Calu3 (cell line): ENCODE measurements around the gene NOC2L. TPM values are rescaled to one million over a fixed set of nuclear protein-coding genes. Genes with fewer than 3 reads are reported as not detected.
A peak's percentile ranks its signal among the peaks of the same experiment; 100 is the strongest.

ENCODE experiments used
- BruUV-seq: library from RNA; stranded (reverse); fragments of 400-500 nt; replicated peaks from 2 replicates; lab custom pipeline; 2021; lab: Mats Ljungman, UMichigan
- CTCF ChIA-PET: fragments of 300-600 bp; sonication (Branson Sonifier 250); formaldehyde crosslinking; loops from one replicate; lab custom pipeline; 2022; ENCODE audit warnings: antibody characterized with exemption; lab: Charles Lee
- DNase-seq: peaks from one replicate; pipeline ENCODE4 v3.0.0; 2022
- H3K27ac Mint-ChIP-seq: one replicate; pipeline ENCODE4 v1.8.0; 2022; ENCODE audit warnings: mixed read lengths; ENCODE audit not compliant: unreplicated experiment
- H3K27me3 Mint-ChIP-seq: one replicate; pipeline ENCODE4 v1.8.0; 2022; ENCODE audit warnings: mixed read lengths; ENCODE audit not compliant: unreplicated experiment
- H3K36me3 Mint-ChIP-seq: one replicate; pipeline ENCODE4 v1.8.0; 2022; ENCODE audit warnings: mild to moderate bottlenecking, moderate library complexity, mixed read lengths; ENCODE audit not compliant: insufficient read depth, unreplicated experiment
- H3K4me1 Mint-ChIP-seq: one replicate; pipeline ENCODE4 v1.8.0; 2022; ENCODE audit warnings: mild to moderate bottlenecking, low read depth, mixed read lengths; ENCODE audit not compliant: unreplicated experiment
- H3K4me3 Mint-ChIP-seq: one replicate; pipeline ENCODE4 v1.8.0; 2022; ENCODE audit warnings: mild to moderate bottlenecking, low read depth, moderate library complexity, mixed read lengths; ENCODE audit not compliant: unreplicated experiment
- H3K9me3 Mint-ChIP-seq: one replicate; pipeline ENCODE4 v1.8.0; 2022; ENCODE audit warnings: low read depth, mixed read lengths; ENCODE audit not compliant: unreplicated experiment
- CTCF ChIP-seq: fragments of 200-600 bp; IDR thresholded peaks from one replicate; pipeline ENCODE4 v1.8.0; 2022; ENCODE audit warnings: antibody characterized with exemption; ENCODE audit not compliant: unreplicated experiment
- intact Hi-C: fragments of 100-400 bp; cut with micrococcal nuclease; formaldehyde crosslinking; loops from one replicate; pipeline ENCODE4 v1.10.0; 2022; ENCODE audit not compliant: unreplicated experiment
- total RNA-seq: library from RNA; stranded (reverse); gene quantifications from 2 replicates; pipeline ENCODE4 v1.2.3, GENCODE V29; 2022

Gene NOC2L
- total RNA-seq, 1 experiment from 2014 or later, result 98.6 TPM

GRCh38 chr1:913491-914130 lies 45.4 kb downstream of the NOC2L start:
- H3K27me3 Mint-ChIP-seq, result peaks cover 81% of the 10 kb centered on the region

GRCh38 chr1:912740-913301 lies 46.2 kb downstream of the NOC2L start:
- H3K4me1 Mint-ChIP-seq, result peaks cover 20% of the 10 kb centered on the region
- no peak overlapping the region for H3K4me3 Mint-ChIP-seq
- peaks cover 5% of the 10 kb centered on the region for H3K36me3 Mint-ChIP-seq
- no peak overlapping the region for H3K27ac Mint-ChIP-seq
- CTCF ChIA-PET, result interaction anchor here (0.8 kb wide), 1 partner anchor 20 kb away, joined by 3 read pairs; no protein-coding TSS in a partner anchor
- DNase-seq, result peak; percentile 34
- intact Hi-C loops, result no loop called here
- no peak for TF ChIP-seq CTCF
- BruUV-seq, result no TSS peak
- no peaks in the 10 kb centered on the region for H3K9me3 Mint-ChIP-seq
- peaks cover 81% of the 10 kb centered on the region for H3K27me3 Mint-ChIP-seq

More at GRCh38 chr1:913491-914130, 45.4 kb downstream of the NOC2L start:
- Mint-ChIP-seq H3K4me3 (no peak overlapping the region), H3K27ac (no peak overlapping the region), H3K4me1 (peaks cover 20% of the 10 kb centered on the region), H3K9me3 (no peaks in the 10 kb centered on the region), H3K36me3 (peaks cover 5% of the 10 kb centered on the region)
- intact Hi-C loops, result no loop called here
- BruUV-seq, result no TSS peak
- CTCF ChIA-PET, result no interaction called here
- DNase-seq, result peak; percentile 2
- no peak for TF ChIP-seq CTCF

GRCh38 chr1:911875-912739 lies 46.9 kb downstream of the NOC2L start:
- no peak for TF ChIP-seq CTCF
- no peak for DNase-seq
- Mint-ChIP-seq H3K27ac (no peak overlapping the region), H3K4me3 (no peak overlapping the region), H3K4me1 (peaks cover 20% of the 10 kb centered on the region), H3K27me3 (peaks cover 76% of the 10 kb centered on the region), H3K36me3 (peaks cover 5% of the 10 kb centered on the region), H3K9me3 (no peaks in the 10 kb centered on the region)
- no TSS peak for BruUV-seq
- intact Hi-C loops, result no loop called here
- CTCF ChIA-PET, result interaction anchor here (0.8 kb wide), 1 partner anchor 21 kb away, joined by 3 read pairs; no protein-coding TSS in a partner anchor

GRCh38 chr1:910881-911721 lies 48.0 kb downstream of the NOC2L start:
- H3K27ac Mint-ChIP-seq, result no peak overlapping the region
- no peak overlapping the region for H3K4me3 Mint-ChIP-seq
- peaks cover 20% of the 10 kb centered on the region for H3K4me1 Mint-ChIP-seq
- CTCF ChIA-PET, result no interaction called here
- no peak for DNase-seq
- no TSS peak for BruUV-seq
- peaks cover 70% of the 10 kb centered on the region for H3K27me3 Mint-ChIP-seq
- TF ChIP-seq CTCF, result no peak
- intact Hi-C loops, result no loop called here
- no peaks in the 10 kb centered on the region for H3K9me3 Mint-ChIP-seq
- H3K36me3 Mint-ChIP-seq, result peaks cover 5% of the 10 kb centered on the region
